Activated T-helper 17 cell treated with anti-CD3 and anti-CD28 coated beads, Interleukin-2, amount 50 U/mL, for 72 hours (primary cell): ENCODE results near the gene ARMH2. TPM values are rescaled to one million over a fixed set of nuclear protein-coding genes. Genes with fewer than 3 reads are reported as not detected.

Experiments
- ATAC-seq: fragments of 150-1000 bp; cut with Tn5 transposase; replicated peaks from 2 replicates; pipeline ENCODE4 v1.10.0; 2021; ENCODE audit warnings: mild to moderate bottlenecking, moderate library complexity
- H3K27ac Mint-ChIP-seq: one replicate; pipeline ENCODE4 v1.8.0; 2022; ENCODE audit warnings: mixed read lengths
- H3K27me3 Mint-ChIP-seq: one replicate; pipeline ENCODE4 v1.8.0; 2022; ENCODE audit warnings: mixed read lengths
- H3K36me3 Mint-ChIP-seq: one replicate; pipeline ENCODE4 v1.8.0; 2022; ENCODE audit warnings: low read depth, mild to moderate bottlenecking, mixed read lengths
- H3K4me1 Mint-ChIP-seq: one replicate; pipeline ENCODE4 v1.8.0; 2022; ENCODE audit warnings: mixed read lengths
- H3K4me3 Mint-ChIP-seq: one replicate; pipeline ENCODE4 v1.8.0; 2022; ENCODE audit warnings: mild to moderate bottlenecking, mixed read lengths
- H3K9me3 Mint-ChIP-seq: one replicate; pipeline ENCODE4 v1.8.0; 2022; ENCODE audit warnings: mixed read lengths
- total RNA-seq, 2 donors: library from RNA; stranded (reverse); gene quantifications; one replicate each; pipeline ENCODE4 v1.2.3, GENCODE V29; 2022

Gene ARMH2
- under 1 TPM; 0.43 to 0.45 TPM for total RNA-seq

- Mint-ChIP-seq H3K4me1 (peaks cover 11% of the 10 kb centered on the region), H3K9me3 (no peaks in the 10 kb centered on the region), H3K27me3 (no peaks in the 10 kb centered on the region), H3K36me3 (peaks cover 21% of the 10 kb centered on the region), H3K27ac (no peak within 1 kb of the TSS), H3K4me3 (no peak within 1 kb of the TSS)
- ATAC-seq: no peak
These were observed at the start of gene ARMH2 for GRCh38 chr6:24798740-24799540. ARMH2 (minus strand) TSS chr6:24798917; CDS start chr6:24798857, 60 bp downstream.

GRCh38 chr6:24848461-24848860 is 49.7 kb upstream of the ARMH2 start:
- Mint-ChIP-seq H3K27ac (peak overlapping the region; percentile 76), H3K4me1 (peaks cover 11% of the 10 kb centered on the region), H3K9me3 (no peaks in the 10 kb centered on the region), H3K36me3 (peaks cover 96% of the 10 kb centered on the region), H3K4me3 (no peak overlapping the region), H3K27me3 (no peaks in the 10 kb centered on the region)
- no peak for ATAC-seq

- Mint-ChIP-seq H3K36me3 (peaks cover 96% of the 10 kb centered on the region), H3K27me3 (no peaks in the 10 kb centered on the region), H3K4me1 (peaks cover 11% of the 10 kb centered on the region), H3K27ac (peak overlapping the region; percentile 60), H3K4me3 (no peak overlapping the region), H3K9me3 (no peaks in the 10 kb centered on the region)
- no peak for ATAC-seq
These were observed 48.7 kb upstream of the ARMH2 start for GRCh38 chr6:24847402-24847801.

- no peaks in the 10 kb centered on the region for H3K9me3 Mint-ChIP-seq
- H3K27ac Mint-ChIP-seq: peak overlapping the region; percentile 81
- peaks cover 98% of the 10 kb centered on the region for H3K36me3 Mint-ChIP-seq
- H3K4me3 Mint-ChIP-seq: no peak overlapping the region
- peaks cover 13% of the 10 kb centered on the region for H3K4me1 Mint-ChIP-seq
- ATAC-seq: peak; percentile 35
- no peaks in the 10 kb centered on the region for H3K27me3 Mint-ChIP-seq
These were observed 46.9 kb upstream of the ARMH2 start for GRCh38 chr6:24845578-24845977.

GRCh38 chr6:24844903-24845302 is 46.2 kb upstream of the ARMH2 start:
- Mint-ChIP-seq H3K27me3 (no peaks in the 10 kb centered on the region), H3K9me3 (no peaks in the 10 kb centered on the region), H3K36me3 (peaks cover 98% of the 10 kb centered on the region), H3K4me1 (peaks cover 19% of the 10 kb centered on the region), H3K27ac (peak overlapping the region; percentile 81), H3K4me3 (no peak overlapping the region)
- no peak for ATAC-seq

GRCh38 chr6:24844061-24844460 is 45.3 kb upstream of the ARMH2 start:
- Mint-ChIP-seq H3K27me3 (no peaks in the 10 kb centered on the region), H3K4me3 (no peak overlapping the region), H3K36me3 (peaks cover 98% of the 10 kb centered on the region), H3K27ac (no peak overlapping the region), H3K9me3 (no peaks in the 10 kb centered on the region), H3K4me1 (peaks cover 25% of the 10 kb centered on the region)
- ATAC-seq: no peak

- Mint-ChIP-seq H3K36me3 (peaks cover 92% of the 10 kb centered on the region), H3K4me1 (peaks cover 25% of the 10 kb centered on the region), H3K4me3 (peak overlapping the region; percentile 51), H3K27me3 (no peaks in the 10 kb centered on the region), H3K9me3 (no peaks in the 10 kb centered on the region), H3K27ac (peak overlapping the region; percentile 31)
- no peak for ATAC-seq
These were observed 41.5 kb upstream of the ARMH2 start for GRCh38 chr6:24840187-24840586.

GRCh38 chr6:24838994-24839393 is 40.3 kb upstream of the ARMH2 start:
- Mint-ChIP-seq H3K27me3 (no peaks in the 10 kb centered on the region), H3K4me3 (peak overlapping the region; percentile 51), H3K9me3 (no peaks in the 10 kb centered on the region), H3K27ac (peak overlapping the region; percentile 78), H3K36me3 (peaks cover 94% of the 10 kb centered on the region), H3K4me1 (peaks cover 33% of the 10 kb centered on the region)
- ATAC-seq: peak; percentile 55

GRCh38 chr6:24838081-24838480 is 39.4 kb upstream of the ARMH2 start:
- H3K27ac Mint-ChIP-seq: peak overlapping the region; percentile 11
- H3K4me3 Mint-ChIP-seq: no peak overlapping the region
- H3K4me1 Mint-ChIP-seq: peaks cover 36% of the 10 kb centered on the region
- H3K9me3 Mint-ChIP-seq: no peaks in the 10 kb centered on the region
- ATAC-seq: no peak
- H3K27me3 Mint-ChIP-seq: no peaks in the 10 kb centered on the region
- peaks cover 94% of the 10 kb centered on the region for H3K36me3 Mint-ChIP-seq

GRCh38 chr6:24836109-24836508 is 37.4 kb upstream of the ARMH2 start:
- no peaks in the 10 kb centered on the region for H3K27me3 Mint-ChIP-seq
- peaks cover 94% of the 10 kb centered on the region for H3K36me3 Mint-ChIP-seq
- peaks cover 36% of the 10 kb centered on the region for H3K4me1 Mint-ChIP-seq
- no peaks in the 10 kb centered on the region for H3K9me3 Mint-ChIP-seq
- no peak for ATAC-seq
- no peak overlapping the region for H3K4me3 Mint-ChIP-seq
- peak overlapping the region; percentile 64 for H3K27ac Mint-ChIP-seq

- H3K4me1 Mint-ChIP-seq: peaks cover 20% of the 10 kb centered on the region
- H3K9me3 Mint-ChIP-seq: no peaks in the 10 kb centered on the region
- no peaks in the 10 kb centered on the region for H3K27me3 Mint-ChIP-seq
- peak; percentile 47 for ATAC-seq
- H3K4me3 Mint-ChIP-seq: no peak overlapping the region
- H3K27ac Mint-ChIP-seq: peak overlapping the region; percentile 76
- H3K36me3 Mint-ChIP-seq: peaks cover 94% of the 10 kb centered on the region
These were observed 35.1 kb upstream of the ARMH2 start for GRCh38 chr6:24833711-24834386.

GRCh38 chr6:24832794-24833193 is 34.1 kb upstream of the ARMH2 start:
- Mint-ChIP-seq H3K27me3 (no peaks in the 10 kb centered on the region), H3K36me3 (peaks cover 96% of the 10 kb centered on the region), H3K27ac (peak overlapping the region; percentile 45), H3K4me1 (peaks cover 15% of the 10 kb centered on the region), H3K9me3 (no peaks in the 10 kb centered on the region), H3K4me3 (no peak overlapping the region)
- no peak for ATAC-seq

- no peaks in the 10 kb centered on the region for H3K27me3 Mint-ChIP-seq
- peaks cover 15% of the 10 kb centered on the region for H3K4me1 Mint-ChIP-seq
- peak; percentile 67 for ATAC-seq
- H3K4me3 Mint-ChIP-seq: no peak overlapping the region
- H3K9me3 Mint-ChIP-seq: no peaks in the 10 kb centered on the region
- peak overlapping the region; percentile 45 for H3K27ac Mint-ChIP-seq
- H3K36me3 Mint-ChIP-seq: peaks cover 98% of the 10 kb centered on the region
These were observed 33.3 kb upstream of the ARMH2 start for GRCh38 chr6:24831771-24832716.

- no peaks in the 10 kb centered on the region for H3K27me3 Mint-ChIP-seq
- ATAC-seq: no peak
- no peaks in the 10 kb centered on the region for H3K9me3 Mint-ChIP-seq
- H3K36me3 Mint-ChIP-seq: peaks cover 100% of the 10 kb centered on the region
- no peak overlapping the region for H3K4me3 Mint-ChIP-seq
- peaks cover 9% of the 10 kb centered on the region for H3K4me1 Mint-ChIP-seq
- H3K27ac Mint-ChIP-seq: peak overlapping the region; percentile 14
These were observed 30.9 kb upstream of the ARMH2 start for GRCh38 chr6:24829657-24830056.
